Measurements from ENCODE around the gene TTC3. TPM values are rescaled to one million over a fixed set of nuclear protein-coding genes. Genes with fewer than 3 reads are reported as not detected.

Gene TTC3
- total and polyA plus RNA-seq, 9 of the 15 experiments (the other 6 are each of a cell fraction or from before 2014, with no cell fraction given): 17.5 to 92.0 (median 59.5) TPM

DNA sequence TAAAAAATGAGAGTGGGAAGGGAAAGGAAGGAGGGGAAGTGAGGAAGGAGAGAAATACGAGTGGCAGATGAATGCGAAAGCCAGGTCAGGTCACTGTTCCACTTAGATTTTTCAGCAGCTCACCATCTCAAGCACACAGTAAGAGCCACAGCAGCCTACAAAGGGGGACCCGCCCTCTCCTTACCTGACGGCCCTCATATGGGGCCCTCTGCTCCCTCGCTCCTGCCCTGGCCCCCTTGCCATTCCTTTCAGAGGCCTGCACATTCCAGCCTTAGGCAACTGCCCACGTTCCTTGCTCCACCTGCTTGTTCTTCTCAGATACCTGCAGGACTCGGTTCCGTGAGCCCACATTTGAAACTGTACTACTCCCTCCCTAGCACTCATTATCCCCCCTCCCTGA, 172.1 kb downstream of the TTC3 start:
- no peak for DNase-seq (ENCODE audit: extremely low read depth in 1 of 4, low spot score in 3 of 4)
- TF ChIP-seq ZNF277 (CRISPR knock-in tag; IDR thresholded peaks at IDR 0.05; ENCODE audit: borderline replicate concordance) (no peak), SAFB2 (IDR thresholded peaks at IDR 0.05; ENCODE audit: borderline replicate concordance, low read depth, low read length, severe bottlenecking) (no peak), ZNF766 (CRISPR knock-in tag; conservative IDR thresholded peaks at IDR 0.05) (no peak), ARID1B (IDR thresholded peaks at IDR 0.05) (no peak), NFATC3 (IDR thresholded peaks at IDR 0.05) (no peak), CREB3 (tag; conservative IDR thresholded peaks at IDR 0.05; ENCODE audit: low read depth) (no peak), ZNF75A (CRISPR knock-in tag; IDR thresholded peaks at IDR 0.05) (no peak), ZNF449 (CRISPR knock-in tag; IDR thresholded peaks at IDR 0.05) (no peak), DPF2 (IDR thresholded peaks at IDR 0.05) (no peak), MTA1 (IDR thresholded peaks at IDR 0.05; ENCODE audit: borderline replicate concordance) (no peak), ZFPM2 (CRISPR knock-in tag; IDR thresholded peaks at IDR 0.05) (no peak)
- TF ChIP-seq, protein P1, sequence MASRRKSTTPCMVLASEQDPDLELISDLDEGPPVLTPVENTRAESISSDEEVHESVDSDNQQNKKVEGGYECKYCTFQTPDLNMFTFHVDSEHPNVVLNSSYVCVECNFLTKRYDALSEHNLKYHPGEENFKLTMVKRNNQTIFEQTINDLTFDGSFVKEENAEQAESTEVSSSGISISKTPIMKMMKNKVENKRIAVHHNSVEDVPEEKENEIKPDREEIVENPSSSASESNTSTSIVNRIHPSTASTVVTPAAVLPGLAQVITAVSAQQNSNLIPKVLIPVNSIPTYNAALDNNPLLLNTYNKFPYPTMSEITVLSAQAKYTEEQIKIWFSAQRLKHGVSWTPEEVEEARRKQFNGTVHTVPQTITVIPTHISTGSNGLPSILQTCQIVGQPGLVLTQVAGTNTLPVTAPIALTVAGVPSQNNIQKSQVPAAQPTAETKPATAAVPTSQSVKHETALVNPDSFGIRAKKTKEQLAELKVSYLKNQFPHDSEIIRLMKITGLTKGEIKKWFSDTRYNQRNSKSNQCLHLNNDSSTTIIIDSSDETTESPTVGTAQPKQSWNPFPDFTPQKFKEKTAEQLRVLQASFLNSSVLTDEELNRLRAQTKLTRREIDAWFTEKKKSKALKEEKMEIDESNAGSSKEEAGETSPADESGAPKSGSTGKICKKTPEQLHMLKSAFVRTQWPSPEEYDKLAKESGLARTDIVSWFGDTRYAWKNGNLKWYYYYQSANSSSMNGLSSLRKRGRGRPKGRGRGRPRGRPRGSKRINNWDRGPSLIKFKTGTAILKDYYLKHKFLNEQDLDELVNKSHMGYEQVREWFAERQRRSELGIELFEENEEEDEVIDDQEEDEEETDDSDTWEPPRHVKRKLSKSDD (conservative IDR thresholded peaks at IDR 0.05; ENCODE audit: low read length): no peak
- TF ChIP-seq, protein P2, sequence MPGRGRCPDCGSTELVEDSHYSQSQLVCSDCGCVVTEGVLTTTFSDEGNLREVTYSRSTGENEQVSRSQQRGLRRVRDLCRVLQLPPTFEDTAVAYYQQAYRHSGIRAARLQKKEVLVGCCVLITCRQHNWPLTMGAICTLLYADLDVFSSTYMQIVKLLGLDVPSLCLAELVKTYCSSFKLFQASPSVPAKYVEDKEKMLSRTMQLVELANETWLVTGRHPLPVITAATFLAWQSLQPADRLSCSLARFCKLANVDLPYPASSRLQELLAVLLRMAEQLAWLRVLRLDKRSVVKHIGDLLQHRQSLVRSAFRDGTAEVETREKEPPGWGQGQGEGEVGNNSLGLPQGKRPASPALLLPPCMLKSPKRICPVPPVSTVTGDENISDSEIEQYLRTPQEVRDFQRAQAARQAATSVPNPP (IDR thresholded peaks at IDR 0.05; ENCODE audit: borderline replicate concordance, insufficient read depth, insufficient read length): no peak

More for the DNA sequence above, 172.1 kb downstream of the TTC3 start:
- 86% methylated on average over 7 of the region's 8 CpGs for WGBS (ENCODE audit: insufficient coverage, low coverage, missing lambda C conversion rate)
- peaks cover 3% of the 10 kb centered on the region for H3K9me1 ChIP-seq (ENCODE audit: control insufficient read depth, insufficient read depth, low read length)
- peaks cover 9% of the 10 kb centered on the region in 2 experiments; a peak in 3 of 5 replicates for H3K4me1 ChIP-seq (replicated peaks in 1 of 2; ENCODE audit: control insufficient read depth in 2 of 2, insufficient read depth in 2 of 2, low read length in 2 of 2)
- BruUV-seq (replicated peaks): no TSS peak
- in situ Hi-C loops (cut with MboI) (no loop called here), intact Hi-C loops (cut with micrococcal nuclease) (no loop called here)
- H3K36me3 ChIP-seq (ENCODE audit: control insufficient read depth, insufficient read depth, low read length): peaks cover 12% of the 10 kb centered on the region; the same call in 1 of the 3 replicates
- H3K27ac ChIP-seq (ENCODE audit: extremely low read depth, low read depth, low read length): no peak overlapping the region
- H2AFZ ChIP-seq (ENCODE audit: low read depth, low read length): no peak overlapping the region
- no peak overlapping the region for H3K4me3 ChIP-seq
- H3K27me3 ChIP-seq (ENCODE audit: control insufficient read depth in 2 of 2, insufficient read depth in 2 of 2, low read length in 2 of 2): no peaks in the 10 kb centered on the region
- H4K20me1 ChIP-seq (replicated peaks; ENCODE audit: control insufficient read depth, insufficient read depth, low read length): 0 out of 2 replicates have a peak, but pooled peaks cover 7% of the 10 kb centered on the region
- no peak overlapping the region; the same call in 1 of the 2 replicates for H3K4me2 ChIP-seq (ENCODE audit: insufficient read depth, low read length)
- peak overlapping the region in 1 of 2 experiments; percentile 75; a peak in 2 of 4 replicates for H3K9ac ChIP-seq (ENCODE audit: insufficient read depth in 1 of 2, low read depth in 2 of 2, low read length in 2 of 2)
- H3K79me2 ChIP-seq (ENCODE audit: control insufficient read depth, insufficient read depth, low read length): peaks cover 96% of the 10 kb centered on the region
- no peaks in the 10 kb centered on the region for H3K9me3 ChIP-seq (replicated peaks; ENCODE audit: control insufficient read depth, insufficient read depth, low read depth, low read length)
- no peak for FAIRE-seq
- ATAC-seq: peak; percentile 50
- ChIA-PET POLR2A (interaction anchor here (0.7 to 1.2 kb wide), 3 partner anchors 21 to 45 kb away, joined by 3 to 5 read pairs (median 3); no protein-coding TSS in a partner anchor), CTCF (ENCODE audit: low intra/inter-chr PET ratio) (no interaction called here)
